ENCODE data around the gene DISC1.

GRCh38 chr1:231903586-231904081, 277.0 kb downstream of the DISC1 start:
- TF ChIP-seq, protein P1, sequence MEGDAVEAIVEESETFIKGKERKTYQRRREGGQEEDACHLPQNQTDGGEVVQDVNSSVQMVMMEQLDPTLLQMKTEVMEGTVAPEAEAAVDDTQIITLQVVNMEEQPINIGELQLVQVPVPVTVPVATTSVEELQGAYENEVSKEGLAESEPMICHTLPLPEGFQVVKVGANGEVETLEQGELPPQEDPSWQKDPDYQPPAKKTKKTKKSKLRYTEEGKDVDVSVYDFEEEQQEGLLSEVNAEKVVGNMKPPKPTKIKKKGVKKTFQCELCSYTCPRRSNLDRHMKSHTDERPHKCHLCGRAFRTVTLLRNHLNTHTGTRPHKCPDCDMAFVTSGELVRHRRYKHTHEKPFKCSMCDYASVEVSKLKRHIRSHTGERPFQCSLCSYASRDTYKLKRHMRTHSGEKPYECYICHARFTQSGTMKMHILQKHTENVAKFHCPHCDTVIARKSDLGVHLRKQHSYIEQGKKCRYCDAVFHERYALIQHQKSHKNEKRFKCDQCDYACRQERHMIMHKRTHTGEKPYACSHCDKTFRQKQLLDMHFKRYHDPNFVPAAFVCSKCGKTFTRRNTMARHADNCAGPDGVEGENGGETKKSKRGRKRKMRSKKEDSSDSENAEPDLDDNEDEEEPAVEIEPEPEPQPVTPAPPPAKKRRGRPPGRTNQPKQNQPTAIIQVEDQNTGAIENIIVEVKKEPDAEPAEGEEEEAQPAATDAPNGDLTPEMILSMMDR (IDR thresholded peaks at IDR 0.05), result no peak
- TF ChIP-seq POLR2A (IDR thresholded peaks at IDR 0.05), result no peak
